ENCODE results near the gene LRCH4. TPM values are rescaled to one million over a fixed set of nuclear protein-coding genes. Genes with fewer than 3 reads are reported as not detected.
A peak's percentile ranks its signal among the peaks of the same experiment; 100 is the strongest.

Gene LRCH4
- polyA plus RNA-seq, 2 of the 4 experiments (the other 2 are of a cell fraction): 5.5 to 17.1 TPM

- no peak for TF ChIP-seq ZNF302 (CRISPR knock-in tag; IDR thresholded peaks at IDR 0.05)
- TF ChIP-seq ZSCAN20 (CRISPR knock-in tag; IDR thresholded peaks at IDR 0.05): no peak
- no peak for TF ChIP-seq REST (IDR thresholded peaks at IDR 0.05)
- TF ChIP-seq CHD2 (IDR thresholded peaks at IDR 0.05; ENCODE audit: low read length, partially characterized antibody): no peak
- TF ChIP-seq MAX (IDR thresholded peaks at IDR 0.05): peak; percentile 94
- no peak for TF ChIP-seq HOXB5 (CRISPR knock-in tag; IDR thresholded peaks at IDR 0.05)
- peak; percentile 15; the same call in 1 of the 3 replicates for TF ChIP-seq CTCF (IDR thresholded peaks at IDR 0.05)
- no peak for TF ChIP-seq CHD4 (IDR thresholded peaks at IDR 0.05; ENCODE audit: borderline replicate concordance)
- peak in 1 of 2 experiments; percentile 53; a peak in 2 of 4 replicates for TF ChIP-seq CEBPB (IDR thresholded peaks at IDR 0.05)
Observed at GRCh38 chr7:100545360-100546128, 40.4 kb downstream of the LRCH4 start (continued).

DNA sequence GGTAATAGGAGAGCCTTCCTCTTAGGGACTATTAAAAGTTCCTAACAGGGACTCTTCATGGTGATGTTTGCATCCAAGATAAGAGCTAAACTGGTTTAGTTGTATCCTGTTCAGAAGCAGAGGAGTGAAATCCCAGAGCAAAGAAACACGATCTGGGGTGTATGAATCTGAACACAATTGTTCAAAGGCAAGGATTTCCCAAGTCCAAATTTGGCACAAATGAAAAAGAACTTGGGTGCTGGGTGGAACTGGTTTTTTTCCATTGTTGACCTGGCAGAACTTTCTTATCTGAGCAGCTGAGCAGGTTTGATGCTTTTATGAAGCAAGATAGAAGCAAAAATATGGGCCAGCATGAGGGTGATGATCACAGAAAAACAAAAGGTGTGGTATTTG is 41.0 kb downstream of the LRCH4 start:
- H3K4me1 ChIP-seq: peaks cover 83% of the 10 kb centered on the region
- H3K4me3 ChIP-seq: peak overlapping the region; percentile 30; the same call in 1 of the 3 replicates
- 0% methylated on average over 1 of the region's 1 CpG for WGBS (ENCODE audit: missing lambda C conversion rate)
- no peak for FAIRE-seq
- H3K9me3 ChIP-seq: no peaks in the 10 kb centered on the region
- CTCF ChIA-PET: interaction anchor here (0.6 to 19.2 kb wide), 11 partner anchors 9 to 76 kb away, joined by 3 to 316 read pairs (median 5); partner anchors contain the start of genes FBXO24, LRCH4 and NYAP1
- peak in 1 of 2 experiments; percentile 4; a peak in 1 of 6 replicates for ATAC-seq
- no peak for DNase-seq (ENCODE audit: low read depth in 1 of 2, low spot score in 1 of 2)
- peak overlapping the region; percentile 94 to 100 for H3K27ac ChIP-seq
- no peak for TF ChIP-seq HOXA7 (CRISPR knock-in tag; IDR thresholded peaks at IDR 0.05)
- TF ChIP-seq SREBF2 (IDR thresholded peaks at IDR 0.05): no peak
- TF ChIP-seq RCOR1 (IDR thresholded peaks at IDR 0.05; ENCODE audit: low read depth, low read length): no peak
- TF ChIP-seq NPAS2 (CRISPR knock-in tag; IDR thresholded peaks at IDR 0.05; ENCODE audit: borderline replicate concordance): no peak
- no peak for TF ChIP-seq MAFK (IDR thresholded peaks at IDR 0.05; ENCODE audit: partially characterized antibody)
- TF ChIP-seq HOXB5 (CRISPR knock-in tag; IDR thresholded peaks at IDR 0.05): no peak
- no peak for TF ChIP-seq CEBPB (IDR thresholded peaks at IDR 0.05)
- TF ChIP-seq, protein P1, sequence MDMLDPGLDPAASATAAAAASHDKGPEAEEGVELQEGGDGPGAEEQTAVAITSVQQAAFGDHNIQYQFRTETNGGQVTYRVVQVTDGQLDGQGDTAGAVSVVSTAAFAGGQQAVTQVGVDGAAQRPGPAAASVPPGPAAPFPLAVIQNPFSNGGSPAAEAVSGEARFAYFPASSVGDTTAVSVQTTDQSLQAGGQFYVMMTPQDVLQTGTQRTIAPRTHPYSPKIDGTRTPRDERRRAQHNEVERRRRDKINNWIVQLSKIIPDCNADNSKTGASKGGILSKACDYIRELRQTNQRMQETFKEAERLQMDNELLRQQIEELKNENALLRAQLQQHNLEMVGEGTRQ (IDR thresholded peaks at IDR 0.05): no peak
- no peak for TF ChIP-seq E2F6 (IDR thresholded peaks at IDR 0.05; ENCODE audit: borderline replicate concordance, low read depth)
- no peak for TF ChIP-seq HOXB13 (CRISPR knock-in tag; IDR thresholded peaks at IDR 0.05; ENCODE audit: low read depth)
- no peak for TF ChIP-seq POLR2A (IDR thresholded peaks at IDR 0.05; ENCODE audit: low read length)
- no peak for TF ChIP-seq EP300 (IDR thresholded peaks at IDR 0.05)
- TF ChIP-seq MAZ (IDR thresholded peaks at IDR 0.05; ENCODE audit: borderline replicate concordance, low read depth, low read length): no peak
- TF ChIP-seq ESRRA (IDR thresholded peaks at IDR 0.05; ENCODE audit: borderline replicate concordance, low read length): no peak
- no peak for TF ChIP-seq HES2 (IDR thresholded peaks at IDR 0.05)
- TF ChIP-seq HEYL (CRISPR knock-in tag; IDR thresholded peaks at IDR 0.05): no peak
- POLR2A ChIA-PET: interaction anchor here (0.8 to 1.6 kb wide), 5 partner anchors 15 to 117 kb away, joined by 4 to 8 read pairs (median 6); partner anchors contain the start of genes FBXO24, MOSPD3, NYAP1 and ZCWPW1
- H3K4me2 ChIP-seq: peak overlapping the region; percentile 98

Measured in A549 (cell line).